Neuronal stem cell (in vitro differentiated cells): ENCODE measurements around the gene ADRB2.

ENCODE experiments used
- DNase-seq: peaks from one replicate; pipeline ENCODE4 v3.0.0-alpha.2; 2013; ENCODE audit warnings: low spot score
- H2AFZ ChIP-seq: one replicate; pipeline ENCODE4 v1.6.1; 2013; ENCODE audit warnings: mild to moderate bottlenecking, low read length, inconsistent platforms
- H2AK5ac ChIP-seq: 2 replicates; pipeline ENCODE4 v1.6.1; 2013; ENCODE audit warnings: low read depth, mild to moderate bottlenecking, inconsistent platforms, low read length, moderate library complexity, mixed read lengths
- H2BK120ac ChIP-seq: 2 replicates; pipeline ENCODE4 v1.6.1; 2013; ENCODE audit warnings: low read depth, mild to moderate bottlenecking, inconsistent platforms, low read length, moderate library complexity, mixed read lengths
- H2BK12ac ChIP-seq: one replicate; pipeline ENCODE4 v1.6.1; 2013; ENCODE audit warnings: low read length, inconsistent platforms
- H2BK15ac ChIP-seq: 2 replicates; pipeline ENCODE4 v1.6.1; 2013; ENCODE audit warnings: mild to moderate bottlenecking, low read length, inconsistent platforms, mixed read lengths
- H2BK5ac ChIP-seq: one replicate; pipeline ENCODE4 v1.6.1; 2013; ENCODE audit warnings: inconsistent platforms, mild to moderate bottlenecking, low read length, moderate library complexity
- H3K14ac ChIP-seq: one replicate; pipeline ENCODE4 v1.6.1; 2013; ENCODE audit warnings: low read length, inconsistent platforms
- H3K18ac ChIP-seq: 2 replicates; pipeline ENCODE4 v1.6.1; 2013; ENCODE audit warnings: low read length, inconsistent platforms
- H3K23ac ChIP-seq: 2 replicates; pipeline ENCODE4 v1.6.1; 2013; ENCODE audit warnings: low read depth, mild to moderate bottlenecking, mixed read lengths, low read length, inconsistent platforms; ENCODE audit not compliant: poor library complexity
- H3K27ac ChIP-seq: replicated peaks from 3 replicates; pipeline ENCODE4 v1.5.1; 2013; ENCODE audit warnings: low read length, inconsistent platforms
- H3K27me3 ChIP-seq, 3 experiments: 2 replicates each; pipeline ENCODE4 v1.6.1; 2013; ENCODE audit warnings: low read length in 3 of 3, mild to moderate bottlenecking in 2 of 3, inconsistent platforms in 1 of 3, low read depth in 1 of 3, mixed read lengths in 1 of 3, moderate library complexity in 1 of 3; ENCODE audit not compliant: control insufficient read depth in 3 of 3, insufficient read depth in 3 of 3
- H3K36me3 ChIP-seq, 2 donors: replicated peaks in 1 of 2; 2 replicates each; pipeline ENCODE4 v1.6.1; 2013; ENCODE audit warnings: low read length in 2 of 2; ENCODE audit not compliant: control insufficient read depth in 2 of 2, insufficient read depth in 2 of 2
- H3K4ac ChIP-seq: 2 replicates; pipeline ENCODE4 v1.6.1; 2013; ENCODE audit warnings: inconsistent platforms, mild to moderate bottlenecking, low read length, moderate library complexity
- H3K4me1 ChIP-seq, 2 donors: 1 replicate in 1 of 2; 2 replicates in 1 of 2; pipeline ENCODE4 v1.6.1; 2013; ENCODE audit warnings: low read length in 2 of 2, low read depth in 1 of 2; ENCODE audit not compliant: control insufficient read depth in 2 of 2, insufficient read depth in 1 of 2
- H3K4me2 ChIP-seq: one replicate; pipeline ENCODE4 v1.6.1; 2013; ENCODE audit warnings: mild to moderate bottlenecking, low read length, inconsistent platforms; ENCODE audit not compliant: insufficient read depth, poor library complexity, severe bottlenecking
- H3K4me3 ChIP-seq, 2 donors: 2 replicates each; pipeline ENCODE4 v1.5.1; 2013; ENCODE audit warnings: low read length in 2 of 2, mild to moderate bottlenecking in 2 of 2, inconsistent platforms in 1 of 2, moderate library complexity in 1 of 2
- H3K79me1 ChIP-seq: one replicate; pipeline ENCODE4 v1.6.1; 2013; ENCODE audit warnings: low read depth, mild to moderate bottlenecking, inconsistent platforms, low read length, moderate library complexity
- H3K9ac ChIP-seq: one replicate; pipeline ENCODE4 v1.6.1; 2013; ENCODE audit warnings: mild to moderate bottlenecking, low read depth, low read length, inconsistent platforms; ENCODE audit not compliant: poor library complexity
- H3K9me3 ChIP-seq, 2 donors: replicated peaks in 1 of 2; 2 replicates each; pipeline versions ENCODE3 to v1.6.1; 2013; ENCODE audit warnings: low read length in 2 of 2, mild to moderate bottlenecking in 2 of 2, inconsistent platforms in 1 of 2, low read depth in 1 of 2, mixed read lengths in 1 of 2, moderate library complexity in 1 of 2; ENCODE audit not compliant: control insufficient read depth in 2 of 2, insufficient read depth in 1 of 2
- H4K8ac ChIP-seq: one replicate; pipeline ENCODE4 v1.6.1; 2013; ENCODE audit warnings: low read depth, mild to moderate bottlenecking, inconsistent platforms, low read length, moderate library complexity
- H4K91ac ChIP-seq: one replicate; pipeline ENCODE4 v1.6.1; 2013; ENCODE audit warnings: low read length, low read depth, mild to moderate bottlenecking, inconsistent platforms; ENCODE audit not compliant: poor library complexity
- WGBS, 2 donors: extraction: QIAGEN DNeasy Blood & Tissue Kit; methylation state at CpG; one replicate each; pipeline ENCODE4 v1.1.7; 2013; ENCODE audit warnings: missing lambda C conversion rate in 2 of 2, mixed read lengths in 1 of 2; ENCODE audit not compliant: insufficient read length in 2 of 2, insufficient replicate concordance in 1 of 2; ENCODE audit errors: extremely low coverage in 2 of 2; 5-methylcytosine and 5-hydroxymethylcytosine counted together

Gene ADRB2

GRCh38 chr5:148804393-148804792, 22.0 kb upstream of the ADRB2 start:
- Histone ChIP-seq H4K8ac (no peak overlapping the region), H3K9me3 (no peaks in the 10 kb centered on the region), H3K4ac (no peak overlapping the region), H3K4me3 (no peak overlapping the region), H3K27ac (no peak overlapping the region), H3K9ac (no peak overlapping the region), H3K27me3 (no peaks in the 10 kb centered on the region), H3K79me1 (no peaks in the 10 kb centered on the region), H3K18ac (no peak overlapping the region), H2BK12ac (no peak overlapping the region), H2BK120ac (no peak overlapping the region), H2AK5ac (no peak overlapping the region), H2BK5ac (no peak overlapping the region), H3K14ac (no peak overlapping the region), H2BK15ac (no peak overlapping the region), H2AFZ (no peak overlapping the region), H3K23ac (no peak overlapping the region), H3K4me2 (no peak overlapping the region), H4K91ac (no peak overlapping the region), H3K4me1 (no peaks in the 10 kb centered on the region), H3K36me3 (no peaks in the 10 kb centered on the region)
- WGBS, 2 donors: no CpG with 5 or more reads among the region's 6 CpGs
- DNase-seq: no peak

DNA sequence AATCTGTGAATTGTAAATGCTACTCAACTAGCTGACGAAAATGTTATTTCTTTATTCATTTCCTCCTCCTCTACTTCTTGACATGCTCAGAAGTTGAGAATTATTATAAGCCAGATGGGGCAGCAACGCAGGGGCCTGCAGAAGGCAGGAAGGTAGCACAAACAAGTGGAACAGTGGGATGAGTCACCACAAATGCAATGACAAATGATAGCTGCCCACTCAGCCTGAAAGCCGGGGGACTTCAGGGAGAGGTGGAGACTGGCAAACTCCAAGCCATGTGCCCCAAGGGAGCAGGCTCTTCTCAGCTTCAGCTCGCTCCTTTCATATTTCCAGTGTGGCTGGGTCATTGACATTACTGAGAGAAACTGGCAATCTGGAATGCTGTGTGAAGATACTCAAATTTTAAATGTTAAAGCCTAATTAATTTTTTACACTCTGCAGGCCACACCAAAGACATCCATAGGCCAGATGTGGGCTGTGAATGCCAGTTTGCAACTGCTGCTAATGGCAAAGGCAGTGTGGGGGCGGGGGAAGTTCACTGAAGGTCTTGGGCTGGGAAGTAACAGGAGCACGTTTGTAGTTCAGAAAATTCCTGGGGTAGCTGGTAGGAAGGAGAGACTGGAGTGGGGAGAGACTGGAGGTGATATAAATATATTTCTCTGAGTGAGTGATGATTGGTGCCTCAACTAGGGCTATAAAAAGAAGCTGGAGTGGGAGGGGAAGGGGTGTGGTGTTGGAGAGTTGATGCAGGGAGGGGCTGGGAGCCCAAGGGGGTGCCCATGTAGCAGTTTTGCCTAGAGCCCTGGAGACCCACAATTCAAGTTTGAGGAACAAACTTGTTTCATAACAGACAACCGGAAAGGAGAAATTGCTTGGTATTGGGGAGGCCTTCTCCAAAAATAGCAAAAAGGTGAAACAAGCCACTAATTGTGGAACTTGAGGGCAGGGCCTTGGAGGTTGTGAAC, 20.8 kb upstream of the ADRB2 start:
- Histone ChIP-seq H3K36me3 (no peaks in the 10 kb centered on the region), H4K91ac (no peak overlapping the region), H2BK120ac (no peak overlapping the region), H2BK12ac (no peak overlapping the region), H3K14ac (no peak overlapping the region), H3K27ac (no peak overlapping the region), H4K8ac (no peak overlapping the region), H3K4me2 (no peak overlapping the region), H2AFZ (no peak overlapping the region), H3K23ac (no peak overlapping the region), H3K4me1 (no peaks in the 10 kb centered on the region), H2AK5ac (no peak overlapping the region), H3K9me3 (no peaks in the 10 kb centered on the region), H3K9ac (no peak overlapping the region), H3K18ac (no peak overlapping the region), H3K4ac (no peak overlapping the region), H3K4me3 (no peak overlapping the region), H3K79me1 (no peaks in the 10 kb centered on the region), H2BK5ac (no peak overlapping the region), H2BK15ac (no peak overlapping the region), H3K27me3 (no peaks in the 10 kb centered on the region)
- DNase-seq: no peak
- no CpG with 5 or more reads among the region's 7 CpGs for WGBS, 2 donors

DNA sequence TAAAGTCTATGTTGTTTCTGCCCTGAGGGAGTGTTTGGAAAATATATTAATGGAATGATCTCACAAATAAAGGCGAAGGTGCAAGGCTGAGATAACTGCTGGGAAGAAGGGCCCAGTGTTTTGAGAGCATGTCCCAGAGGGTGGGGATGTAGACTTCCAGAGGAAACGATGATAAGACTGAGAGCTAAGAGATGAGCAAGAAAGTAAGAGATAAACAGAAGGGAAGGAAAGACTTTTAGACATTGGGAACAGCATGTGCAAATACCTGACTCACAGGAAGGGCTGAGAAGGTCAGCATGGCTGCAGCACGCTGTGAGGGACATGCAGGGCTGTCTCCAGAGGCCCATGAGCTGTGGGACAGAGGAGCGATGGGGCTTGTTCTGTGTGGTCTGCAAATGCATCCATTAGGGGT, 19.9 kb upstream of the ADRB2 start:
- no peak overlapping the region for H3K23ac ChIP-seq
- no peak overlapping the region for H4K91ac ChIP-seq
- no peak overlapping the region for H3K4me2 ChIP-seq
- H3K9ac ChIP-seq: no peak overlapping the region
- H3K79me1 ChIP-seq: no peaks in the 10 kb centered on the region
- no peak overlapping the region for H2AK5ac ChIP-seq
- no peak overlapping the region for H3K4ac ChIP-seq
- no peak overlapping the region for H2BK5ac ChIP-seq
- no peak overlapping the region for H3K18ac ChIP-seq
- no peak overlapping the region for H2BK15ac ChIP-seq
- no peak overlapping the region for H2AFZ ChIP-seq
- H2BK12ac ChIP-seq: no peak overlapping the region
- no peaks in the 10 kb centered on the region for H3K4me1 ChIP-seq
- no peak for DNase-seq
- no peaks in the 10 kb centered on the region for H3K27me3 ChIP-seq
- H3K9me3 ChIP-seq: no peaks in the 10 kb centered on the region
- no CpG with 5 or more reads among the region's 4 CpGs for WGBS, 2 donors
- H3K27ac ChIP-seq: no peak overlapping the region
- H3K14ac ChIP-seq: no peak overlapping the region
- no peak overlapping the region for H4K8ac ChIP-seq
- H3K36me3 ChIP-seq: no peaks in the 10 kb centered on the region
- H3K4me3 ChIP-seq: no peak overlapping the region
- no peak overlapping the region for H2BK120ac ChIP-seq

GRCh38 chr5:148807851-148808250, 18.6 kb upstream of the ADRB2 start:
- no peak overlapping the region for H3K27ac ChIP-seq

More at GRCh38 chr5:148807851-148808250, 18.6 kb upstream of the ADRB2 start:
- H2AFZ ChIP-seq: no peak overlapping the region
- no peak for DNase-seq
- H3K79me1 ChIP-seq: no peaks in the 10 kb centered on the region
- no peaks in the 10 kb centered on the region for H3K36me3 ChIP-seq
- H2BK15ac ChIP-seq: no peak overlapping the region
- no peaks in the 10 kb centered on the region for H3K9me3 ChIP-seq
- H3K14ac ChIP-seq: no peak overlapping the region
- H3K4ac ChIP-seq: no peak overlapping the region
- H2BK120ac ChIP-seq: no peak overlapping the region
- H3K4me3 ChIP-seq: no peak overlapping the region
- no peaks in the 10 kb centered on the region for H3K4me1 ChIP-seq
- H2AK5ac ChIP-seq: no peak overlapping the region
- no peak overlapping the region for H4K91ac ChIP-seq
- H3K27me3 ChIP-seq: no peaks in the 10 kb centered on the region
- no peak overlapping the region for H2BK5ac ChIP-seq
- no peak overlapping the region for H2BK12ac ChIP-seq
- no peak overlapping the region for H3K9ac ChIP-seq
- no peak overlapping the region for H3K23ac ChIP-seq
- no peak overlapping the region for H3K18ac ChIP-seq
- no peak overlapping the region for H3K4me2 ChIP-seq
- no peak overlapping the region for H4K8ac ChIP-seq
- no CpG with 5 or more reads among the region's 2 CpGs for WGBS, 2 donors
